ENCODE results near the gene ABCA3.
"Not testable (repeated sequence)": the region's sequence is repeated elsewhere in the genome, so short reads cannot be mapped to it uniquely, and the experiment has no call there.

Gene ABCA3

DNA sequence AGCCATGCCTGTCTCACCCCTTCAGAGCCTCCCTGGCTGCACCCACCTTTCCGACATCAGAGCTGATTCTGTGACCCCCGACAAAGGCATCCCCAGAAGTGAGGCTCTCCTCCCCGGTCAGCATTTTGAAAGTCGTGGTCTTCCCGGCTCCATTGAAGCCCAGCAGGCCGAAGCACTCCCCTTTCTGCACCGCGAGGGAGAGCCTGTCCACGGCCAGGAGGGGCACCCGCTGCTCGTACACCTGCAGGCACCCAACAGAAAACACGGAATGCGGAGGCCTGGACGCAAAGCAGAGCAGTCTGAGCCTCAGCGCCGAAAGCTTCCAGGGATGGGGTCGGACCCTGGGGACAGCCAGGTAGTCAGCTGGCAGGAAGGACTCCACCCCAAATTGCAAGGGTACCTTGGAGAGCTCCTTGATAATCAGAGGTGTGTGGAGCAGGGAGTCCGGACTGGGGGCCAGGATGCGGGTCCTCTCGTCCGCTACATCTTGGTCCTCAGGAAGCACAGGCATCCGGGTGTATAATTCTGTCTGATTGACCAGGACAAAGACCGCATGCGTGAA lies 59.5 kb downstream of the ABCA3 start:
- DNase-seq (ENCODE audit: low read depth in 3 of 3) = no peak

DNA sequence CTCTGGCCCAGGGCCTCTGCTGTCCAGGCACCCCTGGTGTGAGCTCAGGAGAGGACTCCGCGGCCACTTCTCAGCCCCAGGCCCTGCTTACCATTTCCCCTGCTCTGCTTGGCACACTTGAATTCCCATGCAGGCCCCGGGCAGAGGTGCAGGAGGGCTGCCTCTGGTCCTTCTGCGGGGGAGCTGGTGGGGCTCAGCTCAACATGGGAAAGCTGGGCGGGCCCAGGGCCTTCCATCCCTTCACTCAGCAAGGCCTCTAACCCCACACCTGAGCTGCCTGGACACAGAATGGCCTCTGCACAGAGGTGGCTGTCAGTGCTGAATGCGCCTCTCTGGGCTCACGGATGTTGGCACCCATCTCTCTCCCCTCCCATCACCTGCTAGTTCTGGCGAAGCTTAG lies 60.1 kb downstream of the ABCA3 start:
- no peak for DNase-seq (ENCODE audit: low read depth in 3 of 3)

DNA sequence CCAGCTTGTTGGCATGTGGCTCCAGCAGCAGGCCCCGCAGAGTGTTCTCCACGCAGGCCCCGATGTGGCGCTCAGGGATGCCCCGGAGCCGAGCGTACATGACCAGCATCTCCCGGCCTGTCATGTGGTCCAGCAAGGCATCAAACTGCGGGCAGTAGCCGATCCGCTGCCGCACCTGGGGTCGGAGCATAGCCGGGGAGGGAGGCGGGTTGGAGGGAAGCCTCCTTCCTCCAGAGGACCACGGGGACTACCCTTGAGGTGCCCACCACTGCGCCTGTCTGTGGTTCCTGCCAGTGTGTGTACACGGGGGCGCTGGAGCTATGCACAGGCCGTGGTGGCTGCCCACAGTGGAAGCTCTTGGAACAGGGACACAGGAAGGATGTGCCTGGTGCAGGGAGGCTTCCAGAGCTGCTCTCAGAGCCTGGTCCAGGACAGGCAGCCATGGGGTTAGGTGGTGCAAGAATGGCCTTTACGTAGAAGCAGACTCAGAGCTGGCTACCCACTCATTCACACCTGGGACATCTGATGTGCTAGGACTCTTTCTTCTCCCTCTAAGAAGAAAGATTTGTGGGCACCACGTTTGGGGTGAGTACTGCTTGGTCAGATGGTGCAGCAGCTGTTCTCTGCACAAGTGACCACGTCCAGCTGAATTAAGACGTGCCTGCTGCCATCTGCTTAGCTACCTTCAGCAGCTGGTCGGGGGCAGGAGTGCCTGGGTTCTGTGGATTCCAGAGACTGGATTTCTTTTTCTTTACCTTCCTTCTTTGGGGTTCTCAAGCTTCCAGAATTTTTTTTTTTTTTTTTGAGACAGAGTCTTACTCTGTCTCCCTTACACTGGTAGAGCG lies 61.4 kb downstream of the ABCA3 start:
- DNase-seq (ENCODE audit: low read depth in 3 of 3) = no peak

DNA sequence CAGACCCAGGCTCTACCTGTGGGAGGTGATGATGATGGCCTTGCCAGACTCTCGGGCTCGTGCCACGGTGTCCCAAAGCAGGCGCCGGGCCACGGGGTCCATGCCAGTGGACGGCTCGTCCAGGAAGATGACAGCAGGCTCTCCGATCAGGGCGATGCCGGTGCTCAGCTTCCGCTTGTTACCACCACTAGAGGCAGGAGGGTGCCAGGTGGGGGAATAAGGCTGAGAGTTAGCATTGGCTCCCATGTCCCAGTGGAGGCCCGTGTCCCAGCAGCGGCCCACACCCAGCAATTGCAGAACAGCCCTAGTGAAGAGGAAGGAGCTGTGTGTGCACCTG lies 62.3 kb downstream of the ABCA3 start:
- DNase-seq (ENCODE audit: low read depth in 3 of 3) = no peak

DNA sequence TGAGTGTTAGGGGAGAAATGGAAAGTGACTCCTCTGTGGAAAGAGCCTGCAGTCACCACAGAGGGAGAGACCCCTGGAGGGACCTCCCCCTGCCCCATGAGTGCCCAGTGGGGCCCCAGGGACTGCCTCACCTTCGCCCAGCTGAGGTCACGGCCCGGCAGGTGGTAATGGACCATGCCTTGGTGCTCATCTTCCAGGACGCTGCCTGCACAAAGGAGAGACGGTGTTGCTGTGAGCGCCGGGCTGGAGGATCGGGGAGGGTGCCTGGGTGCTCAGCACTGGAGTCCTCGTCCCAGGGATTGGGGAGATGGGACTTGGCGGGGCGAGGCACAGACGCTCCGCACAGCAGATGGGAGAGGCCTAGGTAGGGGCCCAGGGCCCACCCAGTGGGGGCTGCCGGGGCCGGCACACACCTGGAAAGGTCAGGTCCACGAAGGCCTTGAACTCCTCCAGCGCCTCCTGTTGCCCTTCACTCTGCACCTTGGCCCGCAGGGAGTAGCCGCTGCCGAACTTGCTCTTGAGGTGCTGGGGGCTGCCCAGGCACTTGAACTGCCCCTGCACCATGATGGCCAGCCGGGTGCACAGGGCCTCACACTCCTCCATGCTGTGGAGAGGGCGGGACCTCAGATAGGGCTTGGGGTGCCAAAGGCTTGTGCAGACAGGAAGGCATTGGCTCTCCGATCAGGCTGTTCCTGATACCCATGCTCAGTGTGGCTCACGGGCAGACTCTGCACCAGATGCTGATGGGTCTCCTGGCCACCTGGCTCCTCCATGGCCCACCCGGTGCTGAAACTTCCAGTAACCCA lies 62.9 kb downstream of the ABCA3 start:
- DNase-seq (ENCODE audit: low read depth in 3 of 3) = no peak

DNA sequence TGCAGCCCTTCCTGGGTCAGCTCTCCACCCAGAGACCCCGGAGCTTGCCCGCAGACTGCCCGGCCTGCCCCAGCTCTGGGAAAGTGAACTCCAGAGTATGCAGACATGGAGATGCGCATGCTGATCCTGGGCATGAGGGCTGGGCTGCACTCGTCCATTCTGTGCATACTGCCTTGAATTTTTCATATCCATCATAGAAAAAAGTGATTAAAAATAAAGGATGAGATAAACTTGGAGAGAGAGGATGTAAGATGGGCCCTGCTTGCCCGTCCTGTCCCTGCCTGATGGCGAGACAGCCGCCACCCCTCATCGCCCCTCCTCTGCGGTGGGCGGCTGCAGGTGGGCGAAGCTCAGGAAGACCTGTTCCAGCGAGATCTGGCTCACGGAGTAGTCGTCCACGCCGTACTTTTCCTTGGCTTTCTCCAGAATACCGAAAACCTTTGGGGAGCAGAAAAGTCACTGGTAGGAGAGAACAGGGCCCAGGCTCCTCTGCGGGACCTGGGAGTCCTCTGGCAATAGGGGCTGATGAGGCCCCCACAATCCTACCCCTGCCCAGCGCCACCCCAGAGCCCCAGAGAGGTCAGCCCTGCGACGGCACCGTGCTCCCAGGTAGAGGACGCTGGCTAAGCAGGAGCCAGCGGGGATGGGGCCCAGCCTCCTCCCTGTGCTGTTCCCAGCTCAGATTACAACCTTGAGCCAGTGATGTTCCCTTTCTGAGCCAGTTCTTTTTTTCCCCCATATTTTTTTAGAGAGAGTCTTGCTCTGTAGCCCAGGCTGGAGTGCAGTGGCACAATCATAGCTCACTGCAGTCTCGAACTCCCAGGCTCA lies 63.9 kb downstream of the ABCA3 start:
- DNase-seq (ENCODE audit: low read depth in 3 of 3) = no peak

DNA sequence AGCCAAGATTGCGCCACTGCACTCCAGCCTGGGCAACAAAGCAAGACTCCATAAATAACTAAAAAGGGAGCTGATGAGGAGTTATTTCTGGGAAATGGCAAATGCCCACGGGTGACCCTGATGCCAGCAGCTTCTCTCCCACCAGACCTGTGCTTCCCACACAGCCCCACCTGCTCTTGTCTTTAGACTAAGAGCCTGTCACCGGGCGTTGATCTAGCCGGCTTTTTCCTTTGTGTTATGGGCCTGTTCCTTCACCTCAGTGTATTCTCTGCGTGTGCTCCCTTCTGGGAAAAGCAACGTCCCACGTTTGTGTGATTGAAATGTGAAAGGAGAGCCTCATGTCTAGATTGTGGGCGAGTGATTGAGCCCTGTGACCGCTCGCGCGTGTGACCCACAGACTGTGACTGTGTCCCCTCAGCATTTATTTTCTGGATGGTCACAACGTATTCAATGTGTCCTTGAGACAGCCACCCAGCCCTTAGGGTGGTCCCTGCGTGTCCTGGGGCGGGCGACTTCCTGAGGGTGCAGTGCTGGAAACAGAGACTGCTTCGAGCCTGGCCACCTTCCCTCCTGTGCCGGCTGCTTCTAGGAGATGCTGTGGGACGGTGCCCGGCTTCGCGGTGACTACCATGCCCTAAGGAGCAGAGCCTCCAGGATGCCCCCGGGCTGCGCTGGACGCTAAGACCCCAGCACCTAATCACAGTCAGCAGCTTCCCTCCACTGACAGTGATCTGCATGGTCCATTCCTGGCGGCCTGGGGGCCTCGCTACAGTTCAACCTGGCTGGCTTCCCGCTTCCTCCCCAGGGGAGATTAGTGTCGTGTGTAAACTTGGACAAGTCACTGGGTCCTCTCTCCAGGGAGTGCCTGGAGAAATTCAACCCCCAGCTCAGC lies 64.8 kb downstream of the ABCA3 start:
- DNase-seq (ENCODE audit: low read depth in 3 of 3) = no peak

DNA sequence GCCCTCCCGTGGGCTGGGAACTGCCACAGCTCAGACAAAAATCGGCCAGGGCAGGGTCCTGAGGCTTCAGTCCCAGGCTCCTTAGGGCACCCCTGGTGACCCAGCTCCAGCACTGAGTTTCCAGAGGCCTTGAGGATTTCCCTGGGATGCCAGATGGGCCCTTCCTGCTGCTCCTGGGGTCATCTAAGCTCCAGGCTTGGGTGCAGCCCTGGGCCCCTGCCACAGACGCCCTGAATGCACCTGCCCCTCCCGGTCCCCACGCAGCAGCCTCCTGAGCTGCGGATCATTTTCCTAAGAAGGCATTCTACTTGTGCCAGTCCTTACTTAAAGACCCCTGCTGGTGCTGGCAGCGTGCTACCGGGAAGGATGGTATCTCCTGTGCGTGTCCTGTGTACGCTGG lies 66.6 kb downstream of the ABCA3 start:
- DNase-seq (ENCODE audit: low read depth in 3 of 3) = no peak

DNA sequence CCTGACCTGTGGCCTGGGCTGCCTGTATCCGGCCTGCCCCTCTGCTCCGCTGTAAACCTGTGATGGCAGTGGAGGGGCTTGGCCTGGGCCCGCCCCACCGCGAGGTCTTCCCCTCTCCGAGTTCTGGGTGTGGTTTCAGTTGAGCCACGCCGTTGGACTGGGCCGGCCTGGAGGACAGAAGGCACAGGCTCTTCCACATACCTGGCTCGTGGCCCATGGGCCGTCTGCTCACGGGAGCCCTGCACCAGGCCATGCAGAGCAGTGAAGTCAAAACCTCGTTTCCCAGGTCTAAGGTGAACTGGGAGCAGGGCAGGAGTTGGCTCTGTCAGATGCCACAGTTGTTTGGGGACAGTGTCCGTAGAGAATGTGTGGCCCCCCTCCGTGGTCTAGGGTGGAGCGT lies 67.0 kb downstream of the ABCA3 start:
- DNase-seq (ENCODE audit: low read depth in 3 of 3) = no peak

DNA sequence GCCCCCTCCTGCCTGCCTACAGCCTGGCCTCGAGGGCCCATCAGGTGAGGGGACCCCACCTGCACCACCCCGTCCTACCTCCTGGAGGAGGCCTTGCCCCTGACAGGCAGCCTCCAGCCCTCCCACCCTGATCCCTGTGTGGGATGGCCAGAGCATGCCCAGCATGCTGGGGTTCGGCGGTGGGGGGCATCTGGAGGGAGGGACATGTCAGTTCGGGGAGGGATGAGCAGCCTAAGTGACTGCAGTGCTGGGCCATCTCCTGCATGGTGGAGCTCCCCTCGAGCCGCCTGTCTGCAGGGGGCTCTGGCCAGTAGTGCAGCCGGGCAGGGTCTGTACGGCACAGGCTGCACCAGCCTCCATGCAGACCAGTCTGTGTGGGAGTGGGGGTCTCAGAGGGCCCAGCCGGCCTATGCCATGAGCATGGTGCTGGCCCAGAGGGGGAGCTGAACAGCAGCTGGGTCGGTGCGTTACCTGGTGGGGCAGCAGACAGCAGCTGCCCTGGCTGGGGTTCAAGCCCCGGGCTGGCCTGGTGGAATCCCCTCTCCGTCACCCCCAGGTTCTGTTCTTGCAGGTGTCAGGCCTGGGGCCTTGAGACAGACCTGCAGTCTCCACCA lies 68.6 kb downstream of the ABCA3 start:
- DNase-seq (ENCODE audit: low read depth in 3 of 3) = no peak

DNA sequence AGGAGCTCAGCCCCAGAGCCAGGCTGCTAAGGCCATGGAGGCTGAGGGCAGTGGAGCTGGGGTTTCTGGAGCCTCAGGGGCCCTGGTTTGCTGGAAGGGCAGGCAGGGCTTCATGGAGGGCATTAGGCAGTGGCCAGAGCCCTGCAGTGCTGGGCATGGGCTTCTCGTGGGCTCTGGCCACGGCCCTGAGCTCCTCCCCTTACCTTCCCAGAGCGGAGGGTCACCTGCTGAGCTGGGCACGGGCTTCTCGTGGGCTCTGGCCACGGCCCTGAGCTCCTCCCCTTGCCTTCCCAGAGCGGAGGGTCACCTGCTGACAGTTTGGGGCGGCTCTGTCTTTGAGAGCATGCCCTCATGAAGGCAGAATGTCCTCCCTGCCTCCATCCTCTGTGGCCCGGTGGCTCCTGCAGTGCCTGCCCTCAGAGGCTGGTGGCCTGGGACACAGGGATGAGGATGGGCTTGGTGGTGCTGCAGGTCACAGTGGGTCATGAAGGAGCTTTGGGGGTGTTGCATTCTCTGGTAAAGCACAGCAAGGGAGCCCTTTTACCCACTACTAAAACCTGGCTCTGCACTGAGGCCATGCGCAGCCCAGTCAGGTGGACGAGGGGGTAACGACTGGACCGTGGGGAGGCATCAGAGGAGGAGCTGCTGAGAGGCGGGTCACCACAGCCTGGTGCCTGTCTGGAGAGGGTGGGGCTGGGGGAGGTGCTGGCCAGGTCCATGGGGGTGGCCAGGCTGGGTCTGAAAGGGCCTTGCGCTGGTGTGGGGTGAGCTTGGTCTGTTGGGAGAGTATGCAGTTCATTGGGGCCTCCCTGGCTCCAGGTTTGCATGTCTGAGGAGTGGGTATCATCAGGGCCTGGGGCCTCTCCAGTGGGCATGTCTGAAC lies 69.7 kb downstream of the ABCA3 start:
- DNase-seq (ENCODE audit: low read depth in 3 of 3) = no peak

DNA sequence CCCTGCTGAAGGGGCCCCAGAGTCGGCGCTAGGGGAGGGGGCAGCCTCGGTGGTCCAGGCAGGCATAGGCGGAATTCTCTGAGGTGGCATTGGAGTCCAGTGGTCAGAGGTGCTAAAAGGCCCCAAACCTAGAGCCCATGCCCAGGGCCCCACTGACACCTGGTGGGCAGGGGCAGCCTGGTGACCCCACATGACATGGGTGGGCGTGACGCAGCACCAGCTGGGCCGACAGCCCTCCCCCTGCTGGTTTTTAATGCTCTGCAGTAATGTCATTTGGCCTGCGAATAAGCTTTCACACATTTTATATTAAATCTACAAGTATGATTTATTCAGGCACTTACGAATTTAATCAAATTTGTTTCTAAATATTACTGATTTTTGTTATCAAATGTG lies 70.5 kb downstream of the ABCA3 start:
- DNase-seq (ENCODE audit: low read depth in 3 of 3) = no peak

DNA sequence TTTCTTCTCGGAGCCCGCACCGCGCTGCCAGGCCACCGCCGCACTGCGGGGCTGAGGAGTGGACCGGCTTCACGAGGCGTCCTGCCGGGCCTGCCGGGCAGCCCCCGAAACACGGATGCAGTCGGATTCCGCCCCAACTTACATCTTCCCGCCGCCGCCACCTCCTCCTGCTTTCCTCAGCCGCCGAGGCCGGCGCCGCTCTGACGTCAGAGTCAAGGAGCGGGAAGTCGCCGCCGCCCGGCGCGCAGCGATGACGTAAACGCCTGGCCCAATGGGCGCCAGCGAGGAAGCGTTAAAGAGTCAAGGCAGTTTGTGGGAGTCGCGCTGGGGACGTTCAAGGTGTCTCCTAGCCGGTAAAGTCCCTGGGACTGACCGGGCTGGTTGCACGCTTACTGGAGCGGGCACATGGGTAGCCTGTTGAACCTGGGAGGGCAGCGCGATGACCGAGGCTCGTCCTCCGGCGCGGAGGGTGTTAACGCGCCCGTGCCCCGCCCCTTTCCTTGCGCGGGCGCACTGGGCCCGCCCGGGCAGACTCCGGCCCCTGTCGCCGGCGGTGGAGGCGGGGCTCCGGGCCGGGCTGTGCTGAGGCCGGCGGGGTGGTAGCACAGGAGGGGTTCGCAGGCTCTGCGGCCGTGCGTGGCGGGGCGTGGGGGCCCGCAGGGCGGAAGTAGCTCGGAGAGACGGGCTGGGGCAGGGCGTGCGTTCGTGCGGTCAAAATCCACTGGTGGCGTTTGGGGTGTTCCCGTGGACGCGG lies 72.4 kb downstream of the ABCA3 start, which contains the start of gene RNPS1:
RNPS1 (minus strand) TSS at position 214 of the 754 bp plus-strand sequence. CDS start 3,483 bp downstream, outside the sequence.
- DNase-seq (ENCODE audit: low read depth in 3 of 3) = peak; percentile 92 to 97 (median 94)

DNA sequence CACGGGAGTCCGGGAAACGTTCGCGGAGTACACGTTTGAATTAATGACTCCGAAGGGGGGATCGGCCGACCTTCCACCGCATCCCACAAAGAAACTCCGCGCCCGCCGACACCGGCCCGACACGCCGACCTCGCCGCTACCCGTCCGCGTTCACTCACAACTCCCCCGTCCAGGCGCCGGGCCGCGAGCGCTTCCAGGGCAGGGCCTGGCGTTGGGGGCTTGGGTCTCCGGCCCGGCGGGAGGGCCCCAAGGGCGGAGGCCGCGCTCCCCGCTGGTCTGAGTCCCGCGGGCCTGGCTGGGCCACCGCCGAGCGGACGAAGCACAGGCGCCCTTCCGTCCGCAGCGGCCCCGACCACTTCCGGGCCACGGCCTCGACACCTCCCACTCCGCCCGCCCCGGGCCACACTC lies 73.0 kb downstream of the ABCA3 start:
- not testable (repeated sequence) for DNase-seq (ENCODE audit: low read depth in 3 of 3)

DNA sequence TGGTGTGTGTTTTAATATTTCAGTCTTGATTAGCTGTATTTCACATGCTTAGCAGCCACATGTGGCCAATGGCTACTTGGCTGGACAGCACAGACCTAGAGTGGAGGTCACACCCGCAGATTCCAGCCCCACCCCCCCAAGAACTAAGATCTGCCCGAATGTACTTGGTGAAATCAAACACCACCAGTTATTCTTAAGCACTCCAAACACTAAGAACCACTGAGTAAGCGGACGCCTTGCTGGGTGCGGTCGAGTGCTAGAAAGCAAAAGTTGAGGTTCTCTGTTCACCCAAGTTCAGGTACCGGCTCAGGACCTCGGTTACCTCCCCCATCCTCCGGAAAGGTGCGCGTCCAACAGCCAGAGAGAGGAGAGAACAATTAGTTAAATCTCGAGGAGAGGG lies 73.6 kb downstream of the ABCA3 start:
- DNase-seq (ENCODE audit: low read depth in 3 of 3) = not testable (repeated sequence)

DNA sequence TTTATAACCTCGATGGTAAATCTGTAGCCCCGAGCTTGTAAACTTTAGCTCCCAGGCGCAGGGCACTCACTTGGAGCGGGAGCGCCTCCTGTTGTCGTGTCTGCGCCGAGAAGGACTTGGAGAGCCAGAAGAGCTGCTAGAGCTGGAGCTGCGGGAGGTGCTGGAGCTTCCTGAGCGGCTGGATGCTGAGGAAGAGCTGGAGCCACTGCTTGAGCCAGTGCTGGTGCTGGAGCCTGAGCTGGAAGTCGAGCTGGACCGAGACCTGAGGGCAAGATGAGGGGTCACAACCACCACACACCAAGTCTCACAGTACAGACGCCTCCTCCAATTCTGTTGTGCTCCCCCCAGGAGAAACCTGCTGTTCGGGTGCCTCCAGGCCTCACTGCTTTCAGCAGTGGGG lies 77.5 kb downstream of the ABCA3 start:
- not testable (repeated sequence) for DNase-seq (ENCODE audit: low read depth in 3 of 3)

DNA sequence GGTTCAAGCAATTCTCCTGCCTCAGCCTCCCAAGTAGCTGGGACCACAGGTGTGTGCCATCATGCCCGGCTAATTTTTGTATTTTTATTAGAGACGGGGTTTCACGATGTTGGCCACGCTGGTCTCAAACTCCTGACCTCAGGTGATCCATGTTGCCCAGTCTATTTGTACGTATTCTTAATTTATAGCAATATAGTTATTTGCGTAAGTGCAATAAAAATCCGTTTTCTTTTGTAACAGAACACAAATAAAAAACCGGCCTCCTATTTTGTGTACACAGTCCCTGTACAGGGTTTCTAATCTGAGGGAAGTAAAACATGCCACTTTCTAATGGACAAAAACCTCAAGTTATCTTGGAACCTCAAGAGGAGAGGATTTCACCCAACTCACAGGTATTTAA lies 80.3 kb downstream of the ABCA3 start:
- DNase-seq (ENCODE audit: low read depth in 3 of 3) = no peak

DNA sequence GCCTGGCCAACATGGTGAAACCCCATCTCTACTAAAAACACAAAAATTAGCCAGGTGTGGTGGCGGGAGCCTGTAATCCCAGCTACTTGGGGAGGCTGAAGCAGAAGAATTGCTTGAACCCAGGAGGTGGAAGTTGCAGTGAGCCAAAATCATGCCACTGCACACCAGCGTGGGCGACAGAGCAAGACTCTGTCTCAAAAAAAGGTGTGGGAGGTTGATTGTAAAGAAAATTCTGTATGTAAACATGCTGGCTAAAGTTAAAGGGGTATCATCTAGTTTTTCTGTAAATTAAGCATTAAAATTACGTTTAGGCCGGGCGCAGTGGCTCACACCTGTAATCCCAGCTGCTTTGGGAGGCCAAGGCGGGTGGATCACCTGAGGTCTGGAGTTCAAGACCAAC lies 82.0 kb downstream of the ABCA3 start:
- not testable (repeated sequence) for DNase-seq (ENCODE audit: low read depth in 3 of 3)

DNA sequence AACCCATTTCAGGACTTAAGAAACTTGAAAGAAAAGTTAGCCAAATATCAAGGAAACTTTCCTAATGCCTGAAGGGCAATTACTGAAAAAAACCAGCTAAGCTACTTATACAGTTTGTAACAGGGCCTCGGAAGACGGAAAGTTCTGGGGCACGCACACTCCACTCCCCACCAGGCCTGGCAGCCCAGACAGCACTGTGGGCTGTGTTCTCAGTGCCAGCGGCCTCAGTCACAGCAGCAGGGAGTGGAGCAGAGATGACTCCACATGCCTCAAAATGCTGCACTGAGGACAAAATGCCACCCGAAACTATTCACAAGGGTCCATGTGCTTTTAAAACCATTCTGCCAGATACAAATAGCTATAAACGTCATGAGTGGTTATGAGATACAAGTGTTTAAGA lies 82.8 kb downstream of the ABCA3 start:
- DNase-seq (ENCODE audit: low read depth in 3 of 3) = no peak

All from stimulated activated CD4-positive, alpha-beta T cell treated with anti-CD3 and anti-CD28 coated beads, TNF-alpha, amount 100 ng/mL, for 48 hours (primary cell).